ENCODE data around the gene UCN2.

DNA sequence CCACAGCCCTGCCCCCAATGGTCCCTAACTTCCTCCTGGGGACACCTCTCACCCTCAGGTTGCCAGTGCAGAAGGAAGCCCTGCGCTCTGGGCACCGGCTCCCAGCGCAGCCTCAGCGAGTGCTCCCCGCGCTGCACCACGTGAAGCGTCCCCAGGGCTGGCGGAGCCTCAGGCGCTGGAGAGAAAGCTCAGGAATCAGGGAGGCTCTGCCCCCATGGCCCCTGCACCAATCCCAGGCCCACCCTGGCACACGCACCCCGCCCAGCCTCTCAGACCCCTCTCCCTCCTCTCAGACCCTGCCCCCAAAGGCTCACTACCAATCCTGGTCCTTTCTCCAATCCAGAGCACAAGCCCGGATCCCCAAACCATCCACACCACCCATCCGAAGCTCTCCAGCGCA lies 24.6 kb upstream of the UCN2 start:
- TF ChIP-seq, protein P1, sequence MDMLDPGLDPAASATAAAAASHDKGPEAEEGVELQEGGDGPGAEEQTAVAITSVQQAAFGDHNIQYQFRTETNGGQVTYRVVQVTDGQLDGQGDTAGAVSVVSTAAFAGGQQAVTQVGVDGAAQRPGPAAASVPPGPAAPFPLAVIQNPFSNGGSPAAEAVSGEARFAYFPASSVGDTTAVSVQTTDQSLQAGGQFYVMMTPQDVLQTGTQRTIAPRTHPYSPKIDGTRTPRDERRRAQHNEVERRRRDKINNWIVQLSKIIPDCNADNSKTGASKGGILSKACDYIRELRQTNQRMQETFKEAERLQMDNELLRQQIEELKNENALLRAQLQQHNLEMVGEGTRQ (IDR thresholded peaks at IDR 0.05; ENCODE audit: low read depth, low read length): no peak
- TF ChIP-seq CTCF (conservative IDR thresholded peaks at IDR 0.05; ENCODE audit: low read depth, low read length): no peak
- no peak for TF ChIP-seq RAD21 (IDR thresholded peaks at IDR 0.05; ENCODE audit: low read length)
- no peak for TF ChIP-seq MXI1 (IDR thresholded peaks at IDR 0.05; ENCODE audit: borderline replicate concordance, low read depth, low read length)
- no peak for TF ChIP-seq RFX5 (IDR thresholded peaks at IDR 0.05; ENCODE audit: low read depth, low read length)
- no peak for TF ChIP-seq POLR2A (IDR thresholded peaks at IDR 0.05; ENCODE audit: low read depth, low read length)
- TF ChIP-seq MAFK (IDR thresholded peaks at IDR 0.05; ENCODE audit: low read depth, low read length): no peak
- TF ChIP-seq SMC3 (IDR thresholded peaks at IDR 0.05; ENCODE audit: low read depth, low read length): no peak
- TF ChIP-seq CHD1 (IDR thresholded peaks at IDR 0.05; ENCODE audit: low read depth, low read length): no peak
- no peak for TF ChIP-seq FOS (IDR thresholded peaks at IDR 0.05; ENCODE audit: low read depth, low read length)
- no peak for TF ChIP-seq BHLHE40 (IDR thresholded peaks at IDR 0.05; ENCODE audit: low read depth, low read length)
- TF ChIP-seq RCOR1 (IDR thresholded peaks at IDR 0.05; ENCODE audit: insufficient replicate concordance, low read length): no peak
